Osteocyte (in vitro differentiated cells): ENCODE results near the gene CEACAM21. TPM values are rescaled to one million over a fixed set of nuclear protein-coding genes. Genes with fewer than 3 reads are reported as not detected.
A peak's percentile ranks its signal among the peaks of the same experiment; 100 is the strongest.

Source experiments
- DNase-seq: peaks from one replicate; pipeline ENCODE4 v3.0.0; 2021; ENCODE audit warnings: mixed read lengths; ENCODE audit not compliant: unreplicated experiment; ENCODE audit errors: extremely low spot score
- H3K27ac Mint-ChIP-seq: one replicate; pipeline ENCODE4 v1.8.0; 2021; ENCODE audit warnings: mild to moderate bottlenecking, mixed read lengths; ENCODE audit not compliant: unreplicated experiment
- H3K27me3 Mint-ChIP-seq: one replicate; pipeline ENCODE4 v1.8.0; 2021; ENCODE audit warnings: mixed read lengths; ENCODE audit not compliant: unreplicated experiment
- H3K36me3 Mint-ChIP-seq: one replicate; pipeline ENCODE4 v1.8.0; 2021; ENCODE audit warnings: mixed read lengths; ENCODE audit not compliant: unreplicated experiment
- H3K4me1 Mint-ChIP-seq: one replicate; pipeline ENCODE4 v1.8.0; 2021; ENCODE audit warnings: mixed read lengths; ENCODE audit not compliant: unreplicated experiment
- H3K4me3 Mint-ChIP-seq: one replicate; pipeline ENCODE4 v1.8.0; 2021; ENCODE audit warnings: mild to moderate bottlenecking, moderate library complexity, mixed read lengths; ENCODE audit not compliant: unreplicated experiment
- H3K9me3 Mint-ChIP-seq: one replicate; pipeline ENCODE4 v1.8.0; 2021; ENCODE audit warnings: mixed read lengths; ENCODE audit not compliant: unreplicated experiment
- total RNA-seq: library from RNA; stranded (reverse); gene quantifications from 2 replicates; pipeline ENCODE4 v1.2.1, GENCODE V29; 2021
- TF ChIP-seq, protein P1 (sequence below): fragments of 200-600 bp; sonication (generic); IDR thresholded peaks from 2 replicates; pipeline ENCODE4 v1.5.0; 2021; ENCODE audit warnings: antibody characterized with exemption, mild to moderate bottlenecking, moderate library complexity

The CEACAM21 gene
- total RNA-seq, 1 donor from 2014 or later, result not detected

- H3K27me3 Mint-ChIP-seq, result no peaks in the 10 kb centered on the region
- H3K36me3 Mint-ChIP-seq, result no peaks in the 10 kb centered on the region
- no peak overlapping the region for H3K27ac Mint-ChIP-seq
- TF ChIP-seq, protein P1, sequence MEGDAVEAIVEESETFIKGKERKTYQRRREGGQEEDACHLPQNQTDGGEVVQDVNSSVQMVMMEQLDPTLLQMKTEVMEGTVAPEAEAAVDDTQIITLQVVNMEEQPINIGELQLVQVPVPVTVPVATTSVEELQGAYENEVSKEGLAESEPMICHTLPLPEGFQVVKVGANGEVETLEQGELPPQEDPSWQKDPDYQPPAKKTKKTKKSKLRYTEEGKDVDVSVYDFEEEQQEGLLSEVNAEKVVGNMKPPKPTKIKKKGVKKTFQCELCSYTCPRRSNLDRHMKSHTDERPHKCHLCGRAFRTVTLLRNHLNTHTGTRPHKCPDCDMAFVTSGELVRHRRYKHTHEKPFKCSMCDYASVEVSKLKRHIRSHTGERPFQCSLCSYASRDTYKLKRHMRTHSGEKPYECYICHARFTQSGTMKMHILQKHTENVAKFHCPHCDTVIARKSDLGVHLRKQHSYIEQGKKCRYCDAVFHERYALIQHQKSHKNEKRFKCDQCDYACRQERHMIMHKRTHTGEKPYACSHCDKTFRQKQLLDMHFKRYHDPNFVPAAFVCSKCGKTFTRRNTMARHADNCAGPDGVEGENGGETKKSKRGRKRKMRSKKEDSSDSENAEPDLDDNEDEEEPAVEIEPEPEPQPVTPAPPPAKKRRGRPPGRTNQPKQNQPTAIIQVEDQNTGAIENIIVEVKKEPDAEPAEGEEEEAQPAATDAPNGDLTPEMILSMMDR, result no peak
- H3K9me3 Mint-ChIP-seq, result no peaks in the 10 kb centered on the region
- no peaks in the 10 kb centered on the region for H3K4me1 Mint-ChIP-seq
- no peak overlapping the region for H3K4me3 Mint-ChIP-seq
- peak; percentile 68 for DNase-seq
These were observed 42.2 kb downstream of the CEACAM21 start for GRCh38 chr19:41617941-41618730.

DNA sequence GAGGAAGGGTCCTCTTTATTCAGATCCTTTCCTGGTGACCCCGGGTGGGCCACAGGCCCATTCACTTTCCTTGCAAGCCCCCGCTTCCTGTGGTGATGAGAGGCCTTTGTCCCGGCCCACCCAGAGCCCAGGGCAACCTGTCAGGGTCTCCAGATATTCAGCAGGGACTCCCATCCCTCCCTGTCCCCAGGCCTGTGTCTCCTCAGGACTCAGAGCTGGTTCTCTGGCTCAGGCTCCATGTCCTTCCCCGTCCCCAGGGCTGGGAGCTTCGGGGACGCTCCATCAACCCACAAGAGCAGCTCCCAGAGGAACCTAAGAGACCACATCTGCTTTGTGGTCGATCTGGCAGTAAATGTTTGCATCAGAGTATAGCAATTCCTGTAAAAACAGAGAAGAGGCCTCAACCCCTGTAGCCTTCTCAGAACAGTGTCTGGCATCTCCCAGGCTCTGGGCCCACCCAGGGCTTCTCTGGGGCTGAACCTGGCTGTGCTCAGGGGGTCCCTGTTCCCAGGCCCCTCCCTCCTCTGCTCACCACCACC, 43.1 kb downstream of the CEACAM21 start:
- Mint-ChIP-seq H3K4me3 (no peak overlapping the region), H3K36me3 (no peaks in the 10 kb centered on the region), H3K27me3 (no peaks in the 10 kb centered on the region), H3K4me1 (no peaks in the 10 kb centered on the region), H3K27ac (no peak overlapping the region), H3K9me3 (no peaks in the 10 kb centered on the region)
- DNase-seq, result no peak
- TF ChIP-seq, protein P1, result no peak

DNA sequence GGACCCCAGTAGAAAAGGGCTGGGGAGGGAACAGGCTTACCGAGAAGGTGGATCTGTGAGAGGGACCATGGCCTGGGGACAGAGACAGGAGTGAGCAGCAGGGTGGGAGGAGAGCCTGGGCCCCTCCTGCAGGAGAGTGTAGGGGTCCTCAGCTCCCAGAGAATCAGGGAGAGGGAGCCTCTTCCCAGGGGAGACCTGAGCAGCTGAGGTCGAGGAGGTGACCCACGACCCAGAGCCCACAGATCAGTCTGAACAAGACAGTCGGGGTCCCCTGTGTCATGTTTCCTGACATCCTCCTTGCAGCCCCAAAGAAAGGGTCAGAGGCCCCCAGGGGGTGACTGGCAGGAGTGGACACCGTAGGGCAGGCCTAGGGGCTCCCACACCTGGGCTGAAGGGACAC, 44.2 kb downstream of the CEACAM21 start:
- H3K27me3 Mint-ChIP-seq, result no peaks in the 10 kb centered on the region
- H3K4me3 Mint-ChIP-seq, result no peak overlapping the region
- no peaks in the 10 kb centered on the region for H3K9me3 Mint-ChIP-seq
- no peak for DNase-seq
- H3K4me1 Mint-ChIP-seq, result no peaks in the 10 kb centered on the region
- no peak overlapping the region for H3K27ac Mint-ChIP-seq
- TF ChIP-seq, protein P1, result no peak
- H3K36me3 Mint-ChIP-seq, result no peaks in the 10 kb centered on the region

GRCh38 chr19:41621226-41621625, 45.3 kb downstream of the CEACAM21 start:
- Mint-ChIP-seq H3K27me3 (no peaks in the 10 kb centered on the region), H3K9me3 (no peaks in the 10 kb centered on the region)
- no peak for DNase-seq

DNA sequence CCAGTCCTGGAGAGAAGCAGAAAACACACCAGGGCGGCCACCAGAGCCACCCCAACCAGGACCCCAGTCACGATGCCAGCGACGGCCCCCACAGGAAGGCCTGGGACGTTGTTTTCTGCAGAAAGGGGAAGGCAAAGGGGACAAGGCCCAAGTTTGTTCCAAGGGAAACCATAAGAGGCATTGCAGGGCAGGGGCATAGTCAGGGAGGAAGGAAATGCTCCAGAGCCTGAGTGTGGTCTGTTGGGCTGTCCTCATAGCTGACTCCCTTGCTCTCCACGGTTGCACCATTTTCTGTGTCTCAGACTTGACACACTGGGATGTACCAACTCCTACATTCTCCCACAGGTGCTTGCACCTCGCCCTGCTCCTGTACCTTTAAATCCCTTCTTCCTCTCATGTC, 45.7 kb downstream of the CEACAM21 start:
- Mint-ChIP-seq H3K27me3 (no peaks in the 10 kb centered on the region), H3K27ac (no peak overlapping the region), H3K4me3 (no peak overlapping the region), H3K9me3 (no peaks in the 10 kb centered on the region), H3K4me1 (no peaks in the 10 kb centered on the region), H3K36me3 (no peaks in the 10 kb centered on the region)
- TF ChIP-seq, protein P1, result no peak
- no peak for DNase-seq

More at GRCh38 chr19:41621226-41621625, 45.3 kb downstream of the CEACAM21 start:
- Mint-ChIP-seq H3K4me1 (no peaks in the 10 kb centered on the region), H3K4me3 (no peak overlapping the region), H3K27ac (no peak overlapping the region), H3K36me3 (no peaks in the 10 kb centered on the region)
- TF ChIP-seq, protein P1, result no peak
